NOMO-1 treated with dmso at 0.1 percent for 144 hours (cell line): Measurements from ENCODE around the gene SLC30A1.
"Not testable (repeated sequence)": the region's sequence is repeated elsewhere in the genome, so short reads cannot be mapped to it uniquely, and the experiment has no call there.

Experiments used
- DNase-seq: peaks from one replicate; lab custom pipeline; 2025; ENCODE audit not compliant: unreplicated experiment; lab: John Stamatoyannopoulos, UW

The SLC30A1 gene

GRCh38 chr1:211549092-211549711, 29.8 kb downstream of the SLC30A1 start:
- DNase-seq = no peak

GRCh38 chr1:211548321-211549091, 30.5 kb downstream of the SLC30A1 start:
- DNase-seq = no peak

- no peak for DNase-seq
Measured at GRCh38 chr1:211547710-211548109, 31.3 kb downstream of the SLC30A1 start.

GRCh38 chr1:211546543-211546942, 32.4 kb downstream of the SLC30A1 start:
- no peak for DNase-seq

GRCh38 chr1:211543025-211543424, 35.9 kb downstream of the SLC30A1 start:
- no peak for DNase-seq

GRCh38 chr1:211541720-211542477, 37.1 kb downstream of the SLC30A1 start:
- no peak for DNase-seq

- DNase-seq = no peak
Measured at GRCh38 chr1:211541278-211541677, 37.7 kb downstream of the SLC30A1 start.

- DNase-seq = not testable (repeated sequence)
Measured at GRCh38 chr1:211540824-211541223, 38.1 kb downstream of the SLC30A1 start.

- DNase-seq = no peak
Measured at GRCh38 chr1:211538287-211538686, 40.7 kb downstream of the SLC30A1 start.

GRCh38 chr1:211537253-211537652, 41.7 kb downstream of the SLC30A1 start:
- no peak for DNase-seq

GRCh38 chr1:211536606-211537005, 42.4 kb downstream of the SLC30A1 start:
- DNase-seq = no peak

GRCh38 chr1:211535346-211535745, 43.6 kb downstream of the SLC30A1 start:
- no peak for DNase-seq

- DNase-seq = no peak
Measured at GRCh38 chr1:211534545-211535291, 44.2 kb downstream of the SLC30A1 start.

- DNase-seq = no peak
Measured at GRCh38 chr1:211532088-211532444, 46.9 kb downstream of the SLC30A1 start.

GRCh38 chr1:211531194-211532087, 47.5 kb downstream of the SLC30A1 start:
- no peak for DNase-seq

- DNase-seq = no peak
Measured at GRCh38 chr1:211530102-211530501, 48.9 kb downstream of the SLC30A1 start.

GRCh38 chr1:211529453-211529852, 49.5 kb downstream of the SLC30A1 start:
- no peak for DNase-seq

- no peak for DNase-seq
Measured at GRCh38 chr1:211529011-211529410, 50.0 kb downstream of the SLC30A1 start.

GRCh38 chr1:211527888-211528287, 51.1 kb downstream of the SLC30A1 start:
- no peak for DNase-seq

GRCh38 chr1:211527006-211527405, 52.0 kb downstream of the SLC30A1 start:
- DNase-seq = no peak
